ENCODE measurements around the gene DHRSX.
"Not testable (repeated sequence)": the region's sequence is repeated elsewhere in the genome, so short reads cannot be mapped to it uniquely, and the experiment has no call there.

DHRSX gene

DNA sequence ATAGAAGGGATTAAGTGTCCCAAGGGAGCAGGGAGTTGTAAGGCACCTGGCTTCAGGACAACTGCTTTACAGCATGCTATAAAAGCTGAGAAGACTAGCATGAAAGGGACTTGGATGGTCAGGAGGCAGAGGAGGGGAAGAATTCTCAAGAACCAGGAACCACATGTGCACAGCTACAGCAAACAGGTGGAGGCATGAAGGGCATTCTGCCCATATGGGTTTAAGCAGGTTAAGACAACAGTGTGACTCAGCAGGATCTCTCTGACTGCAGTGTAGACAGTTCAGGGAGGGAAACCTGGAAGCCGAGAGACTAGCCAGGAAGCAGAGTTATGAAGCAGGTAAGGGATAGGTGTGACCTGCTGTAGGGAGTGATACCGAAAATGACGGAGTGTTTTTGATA is 117.0 kb downstream of the DHRSX start:
- Histone ChIP-seq H3K27ac (no peak overlapping the region), H3K36me3 (peaks cover 56 to 81% (median 73%) of the 10 kb centered on the region in 11 experiments)

DNA sequence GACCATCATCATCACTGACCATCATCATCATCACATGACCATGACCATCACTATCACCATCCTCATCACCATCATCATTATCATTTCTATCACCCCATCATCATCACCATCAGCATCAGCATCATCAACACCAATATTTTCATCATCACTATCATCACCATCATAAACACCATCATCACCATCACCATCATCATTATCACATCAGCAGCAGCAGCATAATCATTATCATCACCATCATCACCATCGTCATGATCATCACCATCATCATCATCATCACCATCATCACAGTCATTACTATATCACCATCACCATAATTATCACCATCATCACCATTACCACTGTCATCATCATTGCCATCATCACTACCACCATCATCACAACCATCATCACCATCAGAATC is 117.6 kb downstream of the DHRSX start:
- no peaks in the 10 kb centered on the region; a peak in 1 of 22 replicates for H4K20me1 ChIP-seq
- no peaks in the 10 kb centered on the region for H3K4me1 ChIP-seq
- no peak overlapping the region for H3K4me3 ChIP-seq
- H3K4me2 ChIP-seq, result no peak overlapping the region
- H3K27me3 ChIP-seq, result no peaks in the 10 kb centered on the region
- H3K36me3 ChIP-seq, result peaks cover 55 to 81% (median 72%) of the 10 kb centered on the region in 11 experiments
- H3K9ac ChIP-seq, result no peak overlapping the region
- peaks cover 57 to 81% (median 65%) of the 10 kb centered on the region in 11 experiments for H3K9me3 ChIP-seq (replicated peaks in 1 of 11)
- TF ChIP-seq Cebpa-rat (IDR thresholded peaks at IDR 0.05), result no peak
- H3K27ac ChIP-seq, result no peak overlapping the region

More for the DNA sequence above, 117.0 kb downstream of the DHRSX start:
- Histone ChIP-seq H3K4me1 (no peaks in the 10 kb centered on the region), H3K9me3 (replicated peaks in 1 of 11) (peaks cover 58 to 81% (median 67%) of the 10 kb centered on the region in 11 experiments), H3K4me2 (no peak overlapping the region), H3K9ac (no peak overlapping the region), H3K4me3 (no peak overlapping the region), H3K27me3 (no peaks in the 10 kb centered on the region), H4K20me1 (no peaks in the 10 kb centered on the region; a peak in 1 of 22 replicates)
- no peak for TF ChIP-seq Cebpa-rat (IDR thresholded peaks at IDR 0.05)

DNA sequence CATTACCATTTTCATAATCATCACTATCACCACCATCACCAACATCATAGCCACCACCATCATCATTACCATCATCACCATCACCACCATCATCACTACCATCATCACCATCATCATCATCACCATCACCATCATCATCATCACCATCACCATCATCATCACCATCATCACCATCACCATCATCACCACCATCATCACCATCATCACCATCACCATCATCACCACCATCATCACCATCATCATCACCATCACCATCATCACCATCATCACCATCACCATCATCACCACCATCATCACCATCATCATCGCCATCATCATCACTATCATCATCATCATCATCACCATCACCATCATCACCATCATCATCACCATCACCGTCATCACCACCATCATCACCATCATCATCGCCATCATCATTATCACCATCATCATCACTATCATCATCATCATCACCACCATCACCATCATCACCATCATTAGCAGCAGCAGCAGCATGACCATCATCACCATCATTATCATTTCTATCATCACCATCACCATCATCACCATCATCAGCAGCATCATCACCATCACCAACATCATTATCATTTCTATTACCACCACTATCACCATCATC is 118.2 kb downstream of the DHRSX start:
- H3K4me1 ChIP-seq, H3K4me3 ChIP-seq, H3K27ac ChIP-seq, H3K9ac ChIP-seq, H3K4me2 ChIP-seq, H4K20me1 ChIP-seq, H3K27me3 ChIP-seq: not testable (repeated sequence)
- peaks cover 55 to 81% (median 73%) of the 10 kb centered on the region in 11 experiments for H3K36me3 ChIP-seq
- peaks cover 57 to 81% (median 66%) of the 10 kb centered on the region in 11 experiments for H3K9me3 ChIP-seq (replicated peaks in 1 of 11)

DNA sequence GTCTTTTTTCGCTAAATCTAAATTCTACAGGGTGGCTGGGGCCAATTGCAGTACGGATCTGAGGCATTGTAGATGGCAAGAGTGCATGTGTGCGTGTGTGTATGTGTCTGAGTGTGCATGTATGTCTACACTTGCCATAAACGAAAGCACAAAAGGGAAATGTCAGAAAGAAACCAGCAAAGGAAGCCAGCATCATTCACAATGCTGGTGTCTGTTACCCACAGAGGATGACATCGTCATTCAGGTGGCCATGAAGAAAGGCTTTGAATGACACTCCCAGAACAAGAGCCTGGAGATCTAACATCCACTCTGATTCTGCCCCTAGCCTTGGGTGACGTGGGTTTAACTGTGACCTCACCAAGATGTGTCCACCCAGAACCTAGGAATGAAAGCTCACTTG is 124.6 kb downstream of the DHRSX start:
- TF ChIP-seq Cebpa-rat (IDR thresholded peaks at IDR 0.05), result no peak
- Histone ChIP-seq H3K9ac (no peak overlapping the region), H3K9me3 (replicated peaks in 1 of 11) (peaks cover 27 to 62% (median 47%) of the 10 kb centered on the region in 11 experiments)

DNA sequence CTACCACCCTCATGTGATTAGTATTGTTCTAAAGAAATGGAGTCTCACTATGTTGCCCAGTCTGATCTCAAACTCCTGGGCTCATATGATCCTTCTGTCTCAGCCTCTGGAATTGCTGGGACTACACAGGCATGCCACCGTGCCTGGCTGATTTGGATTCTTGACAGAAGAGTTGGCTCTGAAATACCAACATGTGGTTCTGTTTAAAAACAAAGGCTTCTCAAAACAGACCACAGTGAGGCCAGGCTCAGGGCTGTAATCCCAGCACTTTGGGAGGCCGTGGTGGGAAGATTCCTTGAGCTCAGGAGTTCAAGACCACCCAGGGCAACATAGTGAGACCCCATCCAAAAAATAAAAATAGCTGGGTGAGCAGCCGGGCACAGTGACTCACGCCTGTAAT is 126.7 kb downstream of the DHRSX start:
- no peak for TF ChIP-seq Cebpa-rat (IDR thresholded peaks at IDR 0.05)
- Histone ChIP-seq H3K9me3 (replicated peaks in 1 of 11) (peaks cover 6 to 42% (median 26%) of the 10 kb centered on the region in 11 experiments; a peak in 20 of 22 replicates), H4K20me1 (peaks cover 0 to 16% (median 0%) of the 10 kb centered on the region in 11 experiments; a peak in 2 of 22 replicates), H3K27ac (no peak overlapping the region), H3K4me1 (peaks cover 0 to 7% (median 0%) of the 10 kb centered on the region in 10 experiments; a peak in 1 of 20 replicates), H3K4me3 (no peak overlapping the region), H3K4me2 (no peak overlapping the region), H3K27me3 (no peaks in the 10 kb centered on the region), H3K36me3 (peaks cover 45 to 76% (median 69%) of the 10 kb centered on the region in 11 experiments), H3K9ac (no peak overlapping the region)

More for the DNA sequence above, 124.6 kb downstream of the DHRSX start:
- Histone ChIP-seq H3K27ac (no peak overlapping the region), H3K27me3 (no peaks in the 10 kb centered on the region), H3K4me2 (no peak overlapping the region), H3K36me3 (peaks cover 62 to 82% (median 79%) of the 10 kb centered on the region in 11 experiments), H3K4me3 (no peak overlapping the region), H4K20me1 (peaks cover 0 to 16% (median 0%) of the 10 kb centered on the region in 11 experiments; a peak in 2 of 22 replicates), H3K4me1 (peaks cover 0 to 7% (median 0%) of the 10 kb centered on the region in 10 experiments; a peak in 1 of 20 replicates)

DNA sequence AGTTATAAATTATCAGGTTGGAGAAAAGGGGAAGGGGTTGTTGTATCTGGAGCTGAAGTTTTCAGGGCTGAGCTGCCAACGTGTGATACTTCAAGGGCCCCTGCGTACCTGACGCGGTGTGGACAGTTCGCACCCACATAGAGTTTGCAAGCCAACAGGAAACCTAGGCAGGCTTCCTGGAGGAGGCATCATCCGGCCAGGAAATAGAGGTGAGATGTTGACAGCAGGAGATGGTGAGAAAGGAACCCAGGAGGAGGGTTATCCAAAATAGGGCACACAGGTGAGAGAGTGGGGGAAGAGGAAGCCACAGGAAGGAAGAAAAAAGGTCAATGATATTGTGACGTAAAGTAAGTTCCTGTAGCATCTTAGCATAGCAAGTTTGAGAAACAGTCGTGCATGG is 127.2 kb downstream of the DHRSX start:
- Histone ChIP-seq H3K27me3 (no peaks in the 10 kb centered on the region), H3K9me3 (replicated peaks in 1 of 11) (peaks cover 1 to 37% (median 21%) of the 10 kb centered on the region in 11 experiments; a peak in 19 of 22 replicates), H3K4me2 (no peak overlapping the region), H3K4me3 (no peak overlapping the region), H3K9ac (no peak overlapping the region), H3K36me3 (peaks cover 42 to 71% (median 64%) of the 10 kb centered on the region in 11 experiments), H3K4me1 (peaks cover 0 to 7% (median 0%) of the 10 kb centered on the region in 10 experiments; a peak in 1 of 20 replicates), H4K20me1 (peaks cover 0 to 16% (median 0%) of the 10 kb centered on the region in 11 experiments; a peak in 2 of 22 replicates), H3K27ac (no peak overlapping the region)
- no peak for TF ChIP-seq Cebpa-rat (IDR thresholded peaks at IDR 0.05)

DNA sequence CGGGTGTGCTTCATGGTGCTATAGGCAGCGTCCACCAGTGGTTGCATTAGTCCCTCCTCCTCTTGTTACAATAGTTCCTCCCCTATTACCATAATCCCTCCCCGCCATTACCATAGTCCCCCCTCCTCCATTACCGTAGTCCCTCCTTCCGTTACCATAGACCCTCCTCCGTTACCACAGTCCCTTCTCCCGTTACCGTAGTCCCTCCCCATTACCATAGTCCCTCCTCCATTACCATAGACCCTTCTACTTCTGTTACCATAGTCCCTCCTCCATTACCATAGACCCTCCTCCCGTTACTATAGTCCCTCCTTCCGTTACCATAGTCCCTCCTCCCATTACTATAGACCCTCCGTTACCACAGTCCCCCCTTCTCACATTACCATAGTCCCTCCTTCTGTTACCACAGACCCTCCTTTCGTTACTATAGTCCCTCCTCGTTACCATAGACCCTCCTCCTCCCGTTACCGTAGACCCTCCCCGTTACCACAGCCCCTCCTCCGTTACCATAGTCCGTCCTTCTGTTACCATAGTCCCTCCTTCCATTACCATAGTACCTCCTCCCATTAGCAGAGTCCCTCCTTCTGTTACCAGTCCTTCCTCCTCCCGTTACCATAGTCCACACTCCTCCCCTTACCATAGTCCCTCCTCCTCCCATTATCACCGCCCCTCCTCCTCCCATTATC is 129.6 kb downstream of the DHRSX start:
- Histone ChIP-seq H3K27me3 (no peaks in the 10 kb centered on the region), H3K4me2 (no peak overlapping the region)
- no peak for TF ChIP-seq Cebpa-rat (IDR thresholded peaks at IDR 0.05)

DNA sequence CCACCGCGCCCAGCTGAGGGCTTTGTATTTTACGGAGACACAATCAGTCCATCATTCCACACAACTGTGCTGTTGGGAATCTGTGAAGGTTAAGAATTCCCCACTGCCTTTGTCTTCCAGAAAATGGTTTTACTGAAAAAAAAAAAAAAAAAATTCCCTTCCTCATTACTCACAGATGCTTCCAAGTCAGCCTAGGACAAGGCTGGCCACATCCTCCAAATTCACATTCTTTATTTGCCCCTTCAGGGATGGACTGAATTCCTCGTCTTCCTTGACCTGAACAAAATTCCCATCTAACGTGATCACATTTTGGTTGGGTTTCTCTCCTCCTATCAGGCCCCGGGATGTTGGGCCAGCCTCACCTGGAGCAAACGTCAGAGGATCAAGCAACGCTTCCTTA is 130.3 kb downstream of the DHRSX start:
- no peak overlapping the region for H3K27ac ChIP-seq
- no peaks in the 10 kb centered on the region for H3K4me1 ChIP-seq
- peaks cover 18 to 42% (median 26%) of the 10 kb centered on the region in 11 experiments for H3K9me3 ChIP-seq (replicated peaks in 1 of 11)
- no peak overlapping the region for H3K4me3 ChIP-seq
- TF ChIP-seq Cebpa-rat (IDR thresholded peaks at IDR 0.05), result no peak
- no peak overlapping the region for H3K9ac ChIP-seq
- H3K36me3 ChIP-seq, result peaks cover 37 to 74% (median 61%) of the 10 kb centered on the region in 11 experiments
- H3K4me2 ChIP-seq, result no peak overlapping the region
- H3K27me3 ChIP-seq, result no peaks in the 10 kb centered on the region
- H4K20me1 ChIP-seq, result no peaks in the 10 kb centered on the region; a peak in 1 of 22 replicates

More for the DNA sequence above, 129.6 kb downstream of the DHRSX start:
- Histone ChIP-seq H3K4me1 (peaks cover 0 to 5% (median 0%) of the 10 kb centered on the region in 10 experiments; a peak in 1 of 20 replicates), H3K36me3 (peaks cover 31 to 70% (median 55%) of the 10 kb centered on the region in 11 experiments), H3K9me3 (replicated peaks in 1 of 11) (peaks cover 11 to 34% (median 19%) of the 10 kb centered on the region in 11 experiments), H3K27ac (no peak overlapping the region), H4K20me1 (peaks cover 0 to 7% (median 0%) of the 10 kb centered on the region in 11 experiments; a peak in 2 of 22 replicates), H3K4me3 (no peak overlapping the region), H3K9ac (no peak overlapping the region)

DNA sequence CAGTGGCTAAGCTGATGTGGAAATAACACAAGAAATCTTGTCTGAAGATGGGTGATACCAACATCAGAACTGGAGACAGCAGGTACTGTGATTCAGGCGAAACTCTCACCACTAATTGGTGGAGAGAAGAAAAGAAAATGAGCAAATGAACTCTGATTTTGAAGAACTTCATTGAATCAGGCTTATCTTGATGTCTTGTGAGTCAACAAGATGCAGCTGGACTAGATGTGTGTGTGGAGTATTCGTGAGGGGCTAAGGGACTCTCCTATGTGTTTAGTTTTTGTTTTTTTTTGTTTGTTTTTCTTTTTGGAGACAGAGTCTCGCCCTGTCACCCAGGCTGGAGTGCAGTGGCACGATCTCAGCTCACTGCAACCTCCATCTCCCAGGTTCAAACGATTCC is 131.6 kb downstream of the DHRSX start:
- Histone ChIP-seq H4K20me1 (no peaks in the 10 kb centered on the region; a peak in 1 of 22 replicates), H3K36me3 (peaks cover 44 to 74% (median 62%) of the 10 kb centered on the region in 11 experiments), H3K4me3 (no peak overlapping the region), H3K9me3 (replicated peaks in 1 of 11) (peaks cover 30 to 54% (median 38%) of the 10 kb centered on the region in 11 experiments), H3K27me3 (no peaks in the 10 kb centered on the region), H3K9ac (no peak overlapping the region), H3K4me2 (no peak overlapping the region), H3K4me1 (no peaks in the 10 kb centered on the region), H3K27ac (no peak overlapping the region)
- TF ChIP-seq Cebpa-rat (IDR thresholded peaks at IDR 0.05), result no peak
